KMS-11 (cell line): Measurements from ENCODE around the gene PCDH11Y.
"Not testable (repeated sequence)": the region's sequence is repeated elsewhere in the genome, so short reads cannot be mapped to it uniquely, and the experiment has no call there.

ENCODE experiments used
- H2AFZ ChIP-seq: fragments of 200-600 bp; sonication (generic); 2 replicates; pipeline ENCODE4 v1.6.1; 2016; ENCODE audit warnings: antibody characterized with exemption, mixed run types, low read depth
- H3K27ac ChIP-seq: fragments of 200-600 bp; sonication (generic); 2 replicates; pipeline ENCODE4 v1.6.1; 2016; ENCODE audit warnings: mild to moderate bottlenecking, mixed run types
- H3K27me3 ChIP-seq: fragments of 200-600 bp; sonication (generic); 2 replicates; pipeline ENCODE4 v1.6.1; 2017; ENCODE audit warnings: mild to moderate bottlenecking, low read depth, mixed run types, moderate library complexity; ENCODE audit not compliant: insufficient read depth
- H3K36me3 ChIP-seq: fragments of 200-600 bp; sonication (generic); 2 replicates; pipeline ENCODE4 v1.6.1; 2017; ENCODE audit warnings: mild to moderate bottlenecking, mixed run types; ENCODE audit not compliant: insufficient read depth
- H3K4me1 ChIP-seq: fragments of 200-600 bp; sonication (generic); 2 replicates; pipeline ENCODE4 v1.6.1; 2016; ENCODE audit warnings: mild to moderate bottlenecking, low read depth, mixed run types; ENCODE audit not compliant: poor library complexity, severe bottlenecking
- H3K4me2 ChIP-seq: fragments of 200-600 bp; sonication (generic); 2 replicates; pipeline ENCODE4 v1.7.0; 2016; ENCODE audit warnings: mild to moderate bottlenecking, mixed run types
- H3K4me3 ChIP-seq: fragments of 200-600 bp; sonication (generic); IDR thresholded peaks from 2 replicates; pipeline ENCODE4 v1.6.1; 2017; ENCODE audit warnings: low read depth, low read length, mixed read lengths; ENCODE audit not compliant: insufficient read depth
- H3K79me2 ChIP-seq: fragments of 200-600 bp; sonication (generic); 2 replicates; pipeline ENCODE4 v1.6.1; 2016; ENCODE audit warnings: low read depth, mixed run types; ENCODE audit not compliant: insufficient read depth
- H3K9ac ChIP-seq: fragments of 200-600 bp; sonication (generic); 2 replicates; pipeline ENCODE4 v1.6.1; 2016; ENCODE audit warnings: mild to moderate bottlenecking, mixed run types
- H4K20me1 ChIP-seq: fragments of 200-600 bp; sonication (generic); 2 replicates; pipeline ENCODE4 v1.6.1; 2016; ENCODE audit warnings: mild to moderate bottlenecking, mixed run types; ENCODE audit not compliant: insufficient read depth

PCDH11Y gene

GRCh38 chrY:5342220-5342619 lies 342.1 kb downstream of the PCDH11Y start:
- H2AFZ ChIP-seq, H3K9ac ChIP-seq, H3K36me3 ChIP-seq, H4K20me1 ChIP-seq, H3K27me3 ChIP-seq, H3K4me2 ChIP-seq, H3K27ac ChIP-seq, H3K79me2 ChIP-seq, H3K4me1 ChIP-seq, H3K4me3 ChIP-seq: not testable (repeated sequence)

- H3K36me3 ChIP-seq, H3K9ac ChIP-seq, H3K79me2 ChIP-seq, H3K4me1 ChIP-seq, H3K4me2 ChIP-seq, H3K4me3 ChIP-seq, H3K27me3 ChIP-seq, H3K27ac ChIP-seq, H2AFZ ChIP-seq, H4K20me1 ChIP-seq: not testable (repeated sequence)
Measured at GRCh38 chrY:5543705-5544104, 543.6 kb downstream of the PCDH11Y start.

- not testable (repeated sequence) for H3K27ac ChIP-seq, H3K9ac ChIP-seq, H3K4me1 ChIP-seq, H3K4me2 ChIP-seq, H4K20me1 ChIP-seq, H3K27me3 ChIP-seq, H3K4me3 ChIP-seq, H3K36me3 ChIP-seq, H3K79me2 ChIP-seq, H2AFZ ChIP-seq
Measured at GRCh38 chrY:5638589-5638988, 638.5 kb downstream of the PCDH11Y start.

GRCh38 chrY:5679265-5679664 lies 679.2 kb downstream of the PCDH11Y start:
- not testable (repeated sequence) for H4K20me1 ChIP-seq, H3K4me2 ChIP-seq, H3K4me3 ChIP-seq, H3K27ac ChIP-seq, H2AFZ ChIP-seq, H3K36me3 ChIP-seq, H3K27me3 ChIP-seq, H3K4me1 ChIP-seq, H3K79me2 ChIP-seq, H3K9ac ChIP-seq

- H3K4me3 ChIP-seq, H3K9ac ChIP-seq, H3K79me2 ChIP-seq, H4K20me1 ChIP-seq, H3K36me3 ChIP-seq, H3K4me2 ChIP-seq, H3K4me1 ChIP-seq, H3K27me3 ChIP-seq, H3K27ac ChIP-seq, H2AFZ ChIP-seq: not testable (repeated sequence)
Measured at GRCh38 chrY:5708727-5709126, 708.6 kb downstream of the PCDH11Y start.

GRCh38 chrY:5709788-5710381 lies 709.8 kb downstream of the PCDH11Y start:
- H3K36me3 ChIP-seq, H3K4me3 ChIP-seq, H4K20me1 ChIP-seq, H3K9ac ChIP-seq, H3K27ac ChIP-seq, H3K79me2 ChIP-seq, H3K4me2 ChIP-seq, H3K4me1 ChIP-seq, H2AFZ ChIP-seq, H3K27me3 ChIP-seq: not testable (repeated sequence)

GRCh38 chrY:5761403-5761802 lies 761.3 kb downstream of the PCDH11Y start:
- not testable (repeated sequence) for H2AFZ ChIP-seq, H4K20me1 ChIP-seq, H3K4me3 ChIP-seq, H3K36me3 ChIP-seq, H3K4me1 ChIP-seq, H3K27me3 ChIP-seq, H3K79me2 ChIP-seq, H3K27ac ChIP-seq, H3K4me2 ChIP-seq, H3K9ac ChIP-seq

GRCh38 chrY:5776485-5776884 lies 776.4 kb downstream of the PCDH11Y start:
- H3K4me3 ChIP-seq, H3K36me3 ChIP-seq, H3K4me2 ChIP-seq, H3K27ac ChIP-seq, H4K20me1 ChIP-seq, H3K4me1 ChIP-seq, H3K79me2 ChIP-seq, H2AFZ ChIP-seq, H3K27me3 ChIP-seq, H3K9ac ChIP-seq: not testable (repeated sequence)
